ENCODE measurements around the gene RNGTT.
A peak's percentile ranks its signal among the peaks of the same experiment; 100 is the strongest.
"Not testable (repeated sequence)": the region's sequence is repeated elsewhere in the genome, so short reads cannot be mapped to it uniquely, and the experiment has no call there.

The RNGTT gene

GRCh38 chr6:88969255-88969654 is 5.8 kb upstream of the RNGTT start:
- DNase-seq, result not testable (repeated sequence)

GRCh38 chr6:88967891-88968290 is 4.5 kb upstream of the RNGTT start:
- DNase-seq, result no peak

- DNase-seq, result no peak
These were observed 2.3 kb upstream of the RNGTT start for GRCh38 chr6:88965691-88966090.

- no peak for DNase-seq
These were observed 1.1 kb upstream of the RNGTT start for GRCh38 chr6:88964509-88964908.

- no peak for DNase-seq
These were observed 4.6 kb downstream of the RNGTT start for GRCh38 chr6:88958842-88959241.

GRCh38 chr6:88953550-88954386 is 9.7 kb downstream of the RNGTT start:
- no peak for DNase-seq

GRCh38 chr6:88952065-88952704 is 11.2 kb downstream of the RNGTT start:
- DNase-seq, result no peak

GRCh38 chr6:88945415-88946008 is 17.9 kb downstream of the RNGTT start:
- DNase-seq, result no peak

GRCh38 chr6:88933521-88933920 is 29.9 kb downstream of the RNGTT start:
- DNase-seq, result no peak

- not testable (repeated sequence) for DNase-seq
These were observed 31.4 kb downstream of the RNGTT start for GRCh38 chr6:88932019-88932418.

- DNase-seq, result no peak
These were observed 40.5 kb downstream of the RNGTT start for GRCh38 chr6:88922775-88923548.

GRCh38 chr6:88921734-88922133 is 41.7 kb downstream of the RNGTT start:
- DNase-seq, result no peak

- DNase-seq, result no peak
These were observed 42.4 kb downstream of the RNGTT start for GRCh38 chr6:88920774-88921733.

- no peak for DNase-seq
These were observed 43.3 kb downstream of the RNGTT start for GRCh38 chr6:88920088-88920487.

GRCh38 chr6:88919032-88919431 is 44.4 kb downstream of the RNGTT start:
- no peak for DNase-seq

GRCh38 chr6:88916615-88917208 is 46.7 kb downstream of the RNGTT start:
- DNase-seq, result no peak

- DNase-seq, result no peak
These were observed 48.4 kb downstream of the RNGTT start for GRCh38 chr6:88914895-88915598.

- peak; percentile 30 for DNase-seq
These were observed 49.2 kb downstream of the RNGTT start for GRCh38 chr6:88914180-88914579.

- no peak for DNase-seq
These were observed 49.9 kb downstream of the RNGTT start for GRCh38 chr6:88913471-88913870.

- DNase-seq, result peak; percentile 9
These were observed 52.3 kb downstream of the RNGTT start for GRCh38 chr6:88910922-88911778.
